K562 (cell line): Measurements from ENCODE around the gene ZNF195. TPM values are rescaled to one million over a fixed set of nuclear protein-coding genes. Genes with fewer than 3 reads are reported as not detected.

Experiments
- ATAC-seq: fragments of 200-7000 bp; cut with Tn5 transposase; 3 replicates; pipeline ENCODE4 v1.9.1; 2020; ENCODE audit warnings: moderate library complexity
- BruUV-seq: library from RNA; stranded (reverse); fragments of 400-500 nt; replicated peaks from 2 replicates; lab custom pipeline; 2021; lab: Mats Ljungman, UMichigan
- CTCF ChIA-PET: fragments of 300-600 bp; formaldehyde crosslinking; extraction: SDS; loops from one replicate; lab custom pipeline; 2021; ENCODE audit warnings: low intra/inter-chr PET ratio; lab: Yijun Ruan, JAX
- POLR2A ChIA-PET: fragments of 300-600, 350-650 bp; sonication (Branson Sonifier 250); formaldehyde crosslinking; extraction: SDS; loops from one replicate; lab custom pipeline; 2021; ENCODE audit warnings: antibody characterized with exemption, inconsistent platforms; lab: Yijun Ruan, JAX
- DNase-seq, 4 experiments: peaks; one replicate each; pipeline versions ENCODE4 v3.0.0 to v3.0.0-alpha.2; 2011 to 2018; ENCODE audit warnings: low spot score in 3 of 4, mixed read lengths in 3 of 4; ENCODE audit errors: extremely low read depth in 1 of 4
- FAIRE-seq: peaks from 2 replicates; lab custom pipeline; 2011; peaks lifted over from hg19 to GRCh38; lab: Jason Lieb, UNC
- H2AFZ ChIP-seq: 2 replicates; pipeline ENCODE4 v1.6.0; 2011; ENCODE audit warnings: low read depth, low read length, control low read depth, inconsistent platforms
- H3K27ac ChIP-seq: fragments of 200-600 bp; 3 replicates; pipeline ENCODE4 v1.8.0; 2011; ENCODE audit warnings: low read depth, mild to moderate bottlenecking, control low read depth, inconsistent platforms, low read length, moderate library complexity, mixed read lengths; ENCODE audit errors: extremely low read depth
- H3K27me3 ChIP-seq, 2 experiments: fragments of 300-600 bp in 1 of 2; 2 replicates in 1 of 2; 3 replicates in 1 of 2; pipeline versions ENCODE4 v1.6.0 to v1.8.0; 2011; ENCODE audit warnings: inconsistent platforms in 2 of 2, low read length in 2 of 2, mild to moderate bottlenecking in 1 of 2, mixed read lengths in 1 of 2, moderate library complexity in 1 of 2; ENCODE audit not compliant: control insufficient read depth in 2 of 2, insufficient read depth in 2 of 2
- H3K36me3 ChIP-seq: fragments of 300-600 bp; 3 replicates; pipeline ENCODE4 v1.8.0; 2011; ENCODE audit warnings: mild to moderate bottlenecking, low read length, inconsistent platforms; ENCODE audit not compliant: control insufficient read depth, insufficient read depth
- H3K4me1 ChIP-seq, 2 experiments: fragments of 200-600 bp in 1 of 2; replicated peaks in 1 of 2; 2 replicates in 1 of 2; 3 replicates in 1 of 2; pipeline versions ENCODE4 v1.5.1 to v1.8.0; 2011; ENCODE audit warnings: inconsistent platforms in 2 of 2, low read length in 2 of 2, mild to moderate bottlenecking in 1 of 2, mixed read lengths in 1 of 2, moderate library complexity in 1 of 2; ENCODE audit not compliant: control insufficient read depth in 2 of 2, insufficient read depth in 2 of 2
- H3K4me2 ChIP-seq: 2 replicates; pipeline ENCODE4 v1.6.1; 2011; ENCODE audit warnings: low read length, control low read depth, inconsistent platforms, mixed read lengths; ENCODE audit not compliant: insufficient read depth
- H3K4me3 ChIP-seq: fragments of 200-600 bp; sonication (generic), shearing (Covaris generic); 2 replicates; pipeline ENCODE4 v1.5.1; 2016; ENCODE audit warnings: control low read depth, inconsistent platforms
- H3K79me2 ChIP-seq: fragments of 200-600 bp; 3 replicates; pipeline ENCODE4 v1.8.0; 2011; ENCODE audit warnings: low read length, inconsistent platforms; ENCODE audit not compliant: control insufficient read depth, insufficient read depth
- H3K9ac ChIP-seq, 2 experiments: 2 replicates each; pipeline versions ENCODE4 v1.6.0 to v1.6.1; 2011; ENCODE audit warnings: low read depth in 2 of 2, low read length in 2 of 2, control low read depth in 1 of 2, inconsistent platforms in 1 of 2, mild to moderate bottlenecking in 1 of 2, mixed read lengths in 1 of 2; ENCODE audit not compliant: insufficient read depth in 1 of 2
- H3K9me1 ChIP-seq: one replicate; pipeline ENCODE4 v1.6.0; 2011; ENCODE audit warnings: inconsistent platforms, mild to moderate bottlenecking, low read length, moderate library complexity; ENCODE audit not compliant: control insufficient read depth, insufficient read depth
- H3K9me3 ChIP-seq: replicated peaks from 2 replicates; pipeline ENCODE4 v1.5.1; 2011; ENCODE audit warnings: low read depth, low read length, inconsistent platforms; ENCODE audit not compliant: control insufficient read depth, insufficient read depth
- H4K20me1 ChIP-seq: replicated peaks from 2 replicates; pipeline ENCODE4 v1.6.1; 2011; ENCODE audit warnings: low read length, inconsistent platforms, mixed read lengths; ENCODE audit not compliant: control insufficient read depth, insufficient read depth
- ASH1L ChIP-seq: fragments of 450-650 bp; IDR thresholded peaks from 2 replicates; pipeline ENCODE4 v1.6.1; 2018; ENCODE audit warnings: borderline replicate concordance, mild to moderate bottlenecking, low read depth; ENCODE audit not compliant: partially characterized antibody
- CBX2 ChIP-seq: fragments of 200-600 bp; sonication (generic); IDR thresholded peaks from one replicate; pipeline ENCODE4 v1.6.1; 2012; ENCODE audit warnings: mild to moderate bottlenecking, low read length, inconsistent platforms; ENCODE audit not compliant: insufficient read depth, poor library complexity, severe bottlenecking
- MITF ChIP-seq: IDR thresholded peaks from 2 replicates; pipeline ENCODE4 v1.6.1; 2014; ENCODE audit warnings: antibody characterized with exemption
- ZNF146 ChIP-seq: IDR thresholded peaks from one replicate; pipeline ENCODE4 v1.6.1; 2018; ENCODE audit warnings: missing compliant biosample characterization; ENCODE audit not compliant: unreplicated experiment
- WGBS: fragments of 100-300 bp; shearing (Covaris generic); methylation state at CpG from one replicate; pipeline ENCODE4 v1.1.6; 2016; ENCODE audit warnings: low coverage, mixed read lengths; ENCODE audit not compliant: insufficient coverage; ENCODE audit errors: missing lambda C conversion rate; 5-methylcytosine and 5-hydroxymethylcytosine counted together
- in situ Hi-C: fragments of 300-500 bp; cut with MboI; formaldehyde crosslinking; loops from 4 replicates; pipeline ENCODE4 v1.15.0; 2018; ENCODE audit warnings: inconsistent platforms, mixed read lengths
- intact Hi-C: fragments of 100-400 bp; cut with micrococcal nuclease; formaldehyde crosslinking; loops from 2 replicates; pipeline ENCODE4 v1.14.2; 2022
- polyA plus RNA-seq, 8 experiments: library from polyadenylated mRNA; depleted of rRNA in 4 of 8; stranded (reverse) in 5 of 8; unstranded in 3 of 8; fragments of >200 nt; fragmentation: Nextera tagmentation in 2 of 8; fragmentation: Illumina TruSeq in 1 of 8; extraction: Ambion mirVana in 2 of 8; extraction: Trizol in 1 of 8; gene quantifications; 2 replicates each; pipeline versions ENCODE4 v1.2.1 to v1.2.3, GENCODE V29; 2011 to 2014; ENCODE audit warnings: inconsistent platforms in 1 of 8, missing spikeins in 1 of 8
- total RNA-seq, 7 experiments: library from RNA; depleted of rRNA in 6 of 7; stranded (reverse); fragments of >200 nt in 6 of 7; fragmentation: Illumina TruSeq in 2 of 7; extraction: Trizol in 2 of 7; gene quantifications; 2 replicates each; pipeline versions ENCODE4 v1.2.1 to v1.2.3, GENCODE V29; 2011 to 2021; ENCODE audit warnings: low replicate concordance in 1 of 7

ZNF195 gene
- total and polyA plus RNA-seq, 9 of the 15 experiments (the other 6 are each of a cell fraction or from before 2014, with no cell fraction given), result 42.1 to 75.5 (median 60.4) TPM

GRCh38 chr11:3369366-3369765 lies 9.6 kb downstream of the ZNF195 start:
- no TSS peak for BruUV-seq
- H3K36me3 ChIP-seq, result peaks cover 98% of the 10 kb centered on the region
- no peaks in the 10 kb centered on the region for H4K20me1 ChIP-seq
- H3K4me2 ChIP-seq, result no peak overlapping the region
- TF ChIP-seq ZNF146 (CRISPR knock-in tag) (peak; percentile 76), CBX2 (no peak), MITF (no peak), ASH1L (no peak)
- TF ChIP-seq, all 486 proteins: peak for 1
- Histone ChIP-seq H3K27ac (no peak overlapping the region), H3K9ac (no peak overlapping the region), H3K4me1 (no peaks in the 10 kb centered on the region), H3K79me2 (peaks cover 30% of the 10 kb centered on the region), H3K4me3 (no peak overlapping the region), H3K9me1 (no peaks in the 10 kb centered on the region), H2AFZ (no peak overlapping the region), H3K9me3 (peaks cover 25% of the 10 kb centered on the region), H3K27me3 (no peaks in the 10 kb centered on the region)
- FAIRE-seq (no peak), ATAC-seq (no peak), DNase-seq (no peak)
- in situ Hi-C loops, result no loop called here
- CTCF ChIA-PET, result no interaction called here
- 95% methylated on average over 6 of the region's 6 CpGs for WGBS
- intact Hi-C loops, result no loop called here
- POLR2A ChIA-PET, result interaction anchor here (1.8 kb wide), 1 partner anchor 10 kb away, joined by 6 read pairs; the partner anchor contains the start of gene ZNF195
